Caki2 (cell line): ENCODE results near the gene DBNL. TPM values are rescaled to one million over a fixed set of nuclear protein-coding genes. Genes with fewer than 3 reads are reported as not detected.

Experiments used
- DNase-seq: peaks from one replicate; pipeline ENCODE4 v3.0.0-alpha.2; 2015; ENCODE audit warnings: low read depth
- in situ Hi-C: cut with HindIII; loops from 2 replicates; pipeline ENCODE4 v1.10.0; 2016; ENCODE audit warnings: low sequenced_read_pairs, low pct_unique_long_range_greater_than_20kb, mixed read lengths
- total RNA-seq: library from RNA; depleted of rRNA; stranded (reverse); fragments of >200 nt; shearing (Covaris generic); gene quantifications from 2 replicates; pipeline ENCODE4 v1.2.3, GENCODE V29; 2014; ENCODE audit warnings: low replicate concordance

Gene DBNL
- total RNA-seq, 1 experiment from 2014 or later: 137 TPM

DNA sequence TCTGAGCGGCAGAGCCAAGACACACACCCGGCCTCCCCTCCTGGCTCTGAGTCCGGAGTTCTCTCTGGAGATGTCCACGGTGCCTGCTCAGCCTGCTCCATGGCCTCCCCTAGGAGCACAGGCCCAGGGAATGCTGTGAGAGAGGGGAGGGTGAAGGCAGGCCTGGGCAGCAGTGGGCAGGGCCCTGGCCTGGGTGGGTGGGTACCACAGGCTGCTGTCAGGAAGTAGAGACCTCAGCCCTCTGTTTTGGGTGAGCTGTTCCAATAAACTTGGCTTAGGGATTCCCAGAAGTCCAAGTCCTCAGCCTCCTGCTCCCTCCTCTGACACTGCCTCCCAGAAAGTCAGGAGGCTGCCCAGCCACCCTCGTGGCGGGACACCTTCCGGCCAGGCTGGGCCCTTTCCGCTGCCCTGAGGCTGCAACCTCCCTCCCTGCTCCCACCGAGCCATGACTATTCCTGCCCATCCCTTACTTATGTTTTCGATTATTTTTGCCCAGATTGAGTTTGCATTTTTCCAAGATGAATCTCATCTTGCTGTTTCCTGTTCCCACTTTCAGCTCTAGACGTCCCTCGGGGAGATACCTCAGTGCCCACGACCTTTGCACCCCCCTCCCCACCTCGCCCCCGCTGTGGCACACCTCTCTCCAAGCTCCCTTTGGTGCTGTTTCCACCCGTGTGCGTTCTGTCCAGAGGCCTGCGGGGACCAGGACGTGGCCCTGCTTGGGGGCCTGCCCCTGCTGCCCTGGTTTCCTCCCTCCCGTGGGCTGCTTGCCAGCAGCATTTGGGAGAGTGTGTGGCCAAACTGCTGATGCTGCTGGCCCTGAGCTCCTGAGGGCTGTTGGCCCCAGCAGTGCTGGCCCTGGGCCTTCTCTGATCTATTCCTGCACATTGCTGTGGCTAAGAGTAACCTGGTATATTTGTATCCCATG lies 43.7 kb downstream of the DBNL start:
- in situ Hi-C loops: no loop called here

DNA sequence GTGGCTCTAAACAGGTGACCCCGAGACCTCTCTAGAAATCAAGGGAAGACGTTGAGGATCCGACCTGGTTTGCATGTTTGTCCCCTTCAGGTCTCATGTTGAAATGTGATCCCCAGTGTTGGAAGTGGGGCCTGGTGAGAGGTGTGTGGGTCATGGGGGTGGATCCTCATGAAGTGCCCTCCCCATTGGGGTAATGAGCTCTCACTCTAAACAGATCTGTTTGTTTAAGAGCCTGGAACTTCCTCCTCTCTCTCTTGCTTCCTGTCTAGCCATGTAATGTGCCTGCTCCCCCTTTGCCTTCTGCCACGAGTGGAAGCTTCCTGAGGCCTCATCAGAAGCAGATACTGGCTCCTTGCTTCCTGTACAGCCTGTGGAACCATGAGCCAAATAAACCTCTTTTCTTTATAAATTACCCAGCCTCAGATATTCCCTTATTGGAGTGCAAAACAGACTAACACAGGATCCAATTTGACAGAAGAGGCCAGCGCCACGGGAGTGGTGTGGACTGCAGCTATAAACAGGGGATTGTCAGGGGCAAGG lies 48.7 kb downstream of the DBNL start:
- no peak for DNase-seq
- in situ Hi-C loops: no loop called here

More for the DNA sequence above, 43.7 kb downstream of the DBNL start:
- DNase-seq: no peak

DNA sequence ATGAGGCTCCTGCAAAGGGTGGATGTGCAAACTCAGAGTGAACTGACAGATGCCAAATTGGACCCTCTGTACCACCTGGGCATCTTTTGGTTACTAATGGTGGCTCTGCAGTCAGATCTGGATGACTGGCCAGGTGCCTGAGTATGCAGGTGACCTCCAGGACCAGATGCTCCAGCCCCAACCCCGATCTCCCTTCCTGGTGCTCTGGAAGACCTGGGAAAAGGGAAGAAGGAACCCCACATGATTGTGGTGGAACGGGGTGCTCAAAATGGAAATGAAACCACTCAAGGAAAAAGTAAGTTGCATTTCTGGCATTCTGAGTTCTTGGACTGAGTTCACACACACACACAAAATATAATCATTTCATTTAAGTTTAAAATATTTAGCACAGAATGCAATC lies 49.9 kb downstream of the DBNL start:
- in situ Hi-C loops: no loop called here

DNA sequence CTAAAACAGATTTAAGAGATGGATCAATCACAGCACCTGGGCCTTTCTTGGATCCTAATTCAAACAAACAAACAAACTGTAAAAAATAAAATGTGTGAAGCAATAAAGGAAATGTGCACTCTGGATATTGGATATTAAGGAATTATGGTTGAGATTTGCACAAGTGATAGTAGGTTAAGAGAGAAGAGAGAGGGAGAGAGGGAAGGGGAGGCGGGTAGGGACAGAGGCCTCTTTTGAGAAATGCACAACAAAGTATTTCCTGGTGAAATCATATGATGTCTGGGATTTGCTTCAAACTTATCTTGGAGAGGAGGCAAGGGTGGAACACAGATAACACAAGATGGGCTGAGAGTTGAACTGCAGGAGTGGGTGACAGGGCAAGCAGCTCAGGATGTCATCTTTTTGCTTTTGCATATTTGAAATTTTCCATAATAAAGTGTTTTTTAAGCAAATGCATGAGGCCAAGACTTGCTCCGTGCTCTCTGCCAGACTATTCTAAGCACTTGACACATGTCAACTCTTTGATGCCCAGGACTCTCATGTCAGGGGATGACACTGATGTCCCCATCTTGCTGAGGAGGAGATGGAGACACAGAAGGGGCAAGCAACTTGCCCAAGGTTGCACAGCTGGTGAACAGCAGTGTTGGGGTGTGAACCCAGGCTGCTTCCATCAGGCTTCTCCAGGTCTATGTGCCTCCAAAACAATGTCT lies 50.5 kb downstream of the DBNL start:
- in situ Hi-C loops: no loop called here

More for the DNA sequence above, 49.9 kb downstream of the DBNL start:
- no peak for DNase-seq

GRCh38 chr7:44095781-44096180 lies 51.3 kb downstream of the DBNL start:
- in situ Hi-C loops: no loop called here
- DNase-seq: no peak

More for the DNA sequence above, 50.5 kb downstream of the DBNL start:
- DNase-seq: no peak

- DNase-seq: no peak
- in situ Hi-C loops: no loop called here
These were observed 51.9 kb downstream of the DBNL start for GRCh38 chr7:44096326-44096881.

GRCh38 chr7:44097064-44097932 lies 52.8 kb downstream of the DBNL start:
- in situ Hi-C loops: no loop called here

GRCh38 chr7:44098092-44099068 lies 53.9 kb downstream of the DBNL start:
- in situ Hi-C loops: no loop called here
- DNase-seq: no peak

More at GRCh38 chr7:44097064-44097932, 52.8 kb downstream of the DBNL start:
- no peak for DNase-seq

DNA sequence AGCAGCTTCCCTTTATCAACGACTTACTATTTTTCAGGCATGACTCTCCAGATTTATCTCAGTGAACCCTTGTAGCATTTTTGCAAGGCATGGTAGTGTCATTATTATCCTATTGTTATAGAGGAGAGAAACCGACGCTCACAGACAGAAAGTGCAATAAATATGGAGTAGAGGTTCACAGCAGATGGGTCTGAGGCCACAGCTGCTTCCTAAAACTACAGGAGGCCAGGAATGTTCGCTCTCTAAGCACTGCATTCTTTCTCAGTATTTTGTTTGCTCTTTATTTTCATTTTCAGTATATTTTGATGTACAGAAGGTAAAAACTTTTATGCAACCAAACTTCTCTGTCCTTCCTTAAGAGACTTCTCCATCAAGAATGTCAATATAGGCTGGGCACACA lies 55.2 kb downstream of the DBNL start:
- no peak for DNase-seq

DNA sequence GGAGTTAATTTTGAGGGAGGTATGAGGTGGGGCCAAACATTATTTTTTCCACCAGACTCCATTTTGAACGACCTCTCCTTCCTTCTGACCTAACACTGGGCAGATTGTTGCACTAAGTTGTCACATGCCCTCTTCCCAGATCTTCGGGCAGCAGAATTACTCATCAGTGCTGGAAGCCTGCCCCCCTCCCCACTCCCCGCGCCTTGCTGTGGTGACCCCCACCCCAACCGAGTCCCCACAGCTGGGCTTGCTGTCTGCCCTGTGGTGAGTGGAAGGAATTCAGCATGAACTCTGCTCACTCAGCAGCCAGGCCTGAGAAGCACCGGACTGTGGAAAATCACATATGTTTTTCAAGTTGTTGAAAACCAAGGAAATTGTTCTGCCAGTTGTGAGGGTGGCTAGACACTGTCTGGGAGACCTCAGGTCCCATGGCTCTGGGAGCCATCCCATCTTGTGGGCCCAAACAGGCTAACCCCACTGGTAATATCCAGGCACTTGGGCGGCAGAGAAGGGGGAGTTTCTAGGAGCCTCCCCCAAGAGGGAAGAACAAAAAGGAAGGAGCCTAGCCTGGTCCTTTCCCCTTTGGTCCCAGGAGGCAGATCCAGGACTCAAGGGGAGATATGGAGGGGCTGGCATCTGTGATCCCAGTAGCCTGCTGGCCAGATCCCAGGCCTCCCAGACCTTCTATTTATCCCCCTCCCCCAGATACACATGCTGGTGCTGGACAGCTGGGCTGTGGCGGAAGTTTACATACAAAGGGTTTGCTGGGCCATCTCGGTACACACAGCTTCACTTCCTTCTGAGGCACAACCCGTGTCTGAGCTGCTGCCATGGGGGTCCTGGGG lies 56.2 kb downstream of the DBNL start:
- no peak for DNase-seq
- in situ Hi-C loops: no loop called here

More for the DNA sequence above, 55.2 kb downstream of the DBNL start:
- in situ Hi-C loops: no loop called here

GRCh38 chr7:44101303-44101965 lies 56.9 kb downstream of the DBNL start:
- DNase-seq: no peak
- in situ Hi-C loops: no loop called here

DNA sequence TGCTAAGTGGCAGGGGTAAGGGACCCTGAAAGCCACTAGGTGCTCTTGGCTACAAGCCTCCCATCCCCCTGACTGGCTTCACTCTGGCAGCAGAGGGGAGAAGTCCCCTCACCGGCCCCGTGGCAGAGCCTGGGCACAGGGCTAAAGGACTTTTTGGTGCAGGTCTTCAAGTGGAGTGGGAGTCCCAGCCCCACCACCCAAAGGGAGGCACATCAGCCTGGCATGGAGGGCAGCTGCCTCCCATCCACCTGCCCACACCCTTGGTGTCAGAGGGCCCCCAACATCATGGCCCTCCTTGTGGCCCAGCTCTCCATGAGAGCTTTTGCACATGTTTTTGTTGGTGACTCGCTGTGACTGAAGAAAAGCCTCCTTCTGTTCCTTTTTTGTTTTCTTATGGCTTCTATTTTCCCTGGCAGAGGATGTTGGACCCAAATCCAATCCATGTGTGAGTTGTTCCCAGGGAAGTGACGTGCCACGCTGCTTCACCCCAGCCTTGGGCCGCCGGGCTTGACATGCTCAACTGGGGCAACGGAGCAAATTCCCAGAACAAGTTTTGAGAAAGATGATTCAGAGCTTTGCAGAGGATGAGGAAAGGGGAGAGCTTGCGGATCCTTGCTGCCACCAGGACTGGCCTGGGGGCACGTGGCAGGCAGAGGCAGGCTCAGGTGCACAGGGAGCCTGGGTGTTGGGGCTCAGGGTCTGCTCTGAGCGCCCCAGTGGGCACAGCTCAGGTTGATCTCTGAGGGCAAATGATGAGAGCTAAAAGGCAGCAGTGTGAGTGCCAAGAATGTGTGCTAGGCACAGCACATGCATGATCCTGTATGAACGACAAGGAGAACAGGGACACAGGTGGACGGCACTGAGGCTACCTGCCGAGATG lies 57.7 kb downstream of the DBNL start:
- peak; percentile 30 for DNase-seq
- in situ Hi-C loops: no loop called here

DNA sequence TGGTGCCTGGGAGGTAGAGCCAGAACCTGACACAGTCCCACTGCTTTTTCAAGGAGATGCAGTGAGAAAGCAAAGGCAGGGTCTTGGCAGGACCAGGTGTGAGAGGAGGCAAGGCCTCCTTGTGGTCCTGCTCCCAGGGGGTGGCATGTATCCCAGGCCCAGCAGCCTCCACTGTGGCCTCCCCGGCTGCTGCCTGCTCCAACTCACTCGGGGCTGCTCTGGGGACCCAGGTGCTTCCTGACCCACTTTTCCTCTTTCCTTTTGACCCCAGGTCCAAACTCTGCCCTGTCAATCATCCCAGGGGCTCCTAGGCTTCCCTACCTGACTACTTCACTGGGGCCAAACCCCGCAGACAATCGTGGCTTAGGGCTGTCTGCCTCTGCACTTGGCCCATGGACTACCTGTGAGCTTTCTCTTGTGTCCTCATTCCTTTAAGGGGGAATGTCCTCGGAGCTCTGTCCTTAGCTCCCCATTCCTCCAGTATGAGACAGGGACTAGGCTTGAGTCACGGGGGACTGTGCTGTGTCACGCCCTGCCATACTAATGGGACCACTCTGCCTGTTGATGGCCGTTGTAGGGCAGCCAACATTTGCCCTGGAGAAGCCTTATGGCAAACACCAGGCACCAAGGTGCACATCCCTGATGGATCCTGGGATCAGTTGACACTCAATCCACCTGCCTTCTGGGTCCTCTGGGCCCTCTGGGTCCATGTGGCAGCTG lies 58.5 kb downstream of the DBNL start:
- no peak for DNase-seq
- in situ Hi-C loops: no loop called here

DNA sequence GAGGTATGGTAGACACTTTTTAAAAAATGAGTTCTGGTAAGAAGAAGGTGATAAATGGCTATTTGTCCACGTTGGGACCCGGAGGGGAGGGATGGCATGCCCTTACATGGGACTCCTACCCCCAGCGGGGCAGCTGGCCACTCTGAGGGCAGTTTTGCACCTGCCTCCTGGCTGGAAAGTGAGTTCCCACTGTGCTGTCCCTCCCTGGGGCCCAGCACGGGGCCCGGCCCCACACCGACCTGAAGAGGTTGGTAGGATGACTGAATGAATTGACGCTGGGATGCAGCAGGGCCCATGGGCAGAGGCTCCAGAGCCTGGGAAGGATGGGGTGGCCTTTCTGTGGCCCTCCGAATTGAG lies 59.0 kb downstream of the DBNL start:
- DNase-seq: no peak
- in situ Hi-C loops: no loop called here
